HCT116 (cell line): ENCODE measurements around the gene NHERF1. TPM values are rescaled to one million over a fixed set of nuclear protein-coding genes. Genes with fewer than 3 reads are reported as not detected.

Source experiments
- ATAC-seq: fragments of 200-7000 bp; cut with Tn5 transposase; 2 replicates; pipeline ENCODE4 v1.9.1; 2020; ENCODE audit warnings: mild to moderate bottlenecking, moderate library complexity
- BruUV-seq: library from RNA; stranded (reverse); fragments of 400-500 nt; replicated peaks from 2 replicates; lab custom pipeline; 2021; lab: Mats Ljungman, UMichigan
- CTCF ChIA-PET: fragments of 300-600 bp; sonication (Branson Sonifier 250); formaldehyde crosslinking; loops from one replicate; lab custom pipeline; 2021; ENCODE audit warnings: antibody characterized with exemption; lab: Charles Lee
- POLR2A ChIA-PET: fragments of 300-600, 350-600 bp; sonication (Branson Sonifier 250); formaldehyde crosslinking; loops from one replicate; lab custom pipeline; 2021; ENCODE audit warnings: antibody characterized with exemption; lab: Charles Lee
- RAD21 ChIA-PET, 2 experiments: fragments of 300-600 bp; sonication (Branson Sonifier 250); formaldehyde crosslinking; loops; one replicate each; lab custom pipeline; 2023; ENCODE audit warnings: low total read pairs in 2 of 2; ENCODE audit not compliant: uncharacterized antibody in 2 of 2, unreplicated experiment in 2 of 2, low non-redundant PET in 1 of 2; lab: Charles Lee
- DNase-seq: peaks from one replicate; pipeline ENCODE4 v3.0.0-alpha.2; 2010; ENCODE audit warnings: low read depth, low spot score
- H2AFZ ChIP-seq: fragments of 200-600 bp; shearing (Covaris generic), sonication (generic); 2 replicates; pipeline ENCODE4 v1.6.1; 2017; ENCODE audit warnings: low read depth, mixed run types, mixed read lengths, antibody characterized with exemption, low read length; ENCODE audit not compliant: poor library complexity, severe bottlenecking
- H3K27ac ChIP-seq: 2 replicates; pipeline ENCODE4 v1.5.1; 2012; ENCODE audit warnings: low read depth, low read length
- H3K27me3 ChIP-seq: fragments of 200-600 bp; sonication (generic); 2 replicates; pipeline ENCODE4 v1.6.1; 2016; ENCODE audit warnings: mixed run types, low read length, mixed read lengths; ENCODE audit not compliant: insufficient read depth
- H3K36me3 ChIP-seq, 2 experiments: fragments of 200-500 bp in 1 of 2; fragments of 200-600 bp in 1 of 2; sonication (Bioruptor generic) in 1 of 2; sonication (generic) in 1 of 2; 2 replicates each; pipeline versions ENCODE4 v1.5.1 to v1.6.1; 2014 to 2016; ENCODE audit warnings: low read length in 2 of 2, inconsistent platforms in 1 of 2, mixed read lengths in 1 of 2, mixed run types in 1 of 2; ENCODE audit not compliant: insufficient read depth in 2 of 2, control insufficient read depth in 1 of 2
- H3K4me1 ChIP-seq, 2 experiments: fragments of 200-600 bp in 1 of 2; sonication (generic) in 1 of 2; 2 replicates each; pipeline versions ENCODE4 v1.5.1 to v1.6.1; 2012 to 2017; ENCODE audit warnings: low read length in 2 of 2, inconsistent platforms in 1 of 2, mild to moderate bottlenecking in 1 of 2, mixed read lengths in 1 of 2, mixed run types in 1 of 2, moderate library complexity in 1 of 2; ENCODE audit not compliant: insufficient read depth in 2 of 2, control insufficient read depth in 1 of 2
- H3K4me2 ChIP-seq: fragments of 200-600 bp; sonication (generic); 2 replicates; pipeline ENCODE4 v1.6.1; 2017; ENCODE audit warnings: mixed run types, low read length, mixed read lengths
- H3K4me3 ChIP-seq, 2 experiments: fragments of 200-600 bp in 1 of 2; sonication (generic) in 1 of 2; replicated peaks in 1 of 2; 2 replicates each; pipeline ENCODE4 v1.5.1; 2011 to 2016; ENCODE audit warnings: low read length in 2 of 2, control low read depth in 1 of 2, low read depth in 1 of 2, mild to moderate bottlenecking in 1 of 2, mixed read lengths in 1 of 2, mixed run types in 1 of 2
- H3K79me2 ChIP-seq: fragments of 200-600 bp; sonication (generic); 2 replicates; pipeline ENCODE4 v1.6.1; 2017; ENCODE audit warnings: mild to moderate bottlenecking, mixed run types, low read length, moderate library complexity, mixed read lengths; ENCODE audit not compliant: insufficient read depth
- H3K9ac ChIP-seq: fragments of 200-600 bp; sonication (generic); 2 replicates; pipeline ENCODE4 v1.6.1; 2016; ENCODE audit warnings: low read length, mixed read lengths
- H3K9me2 ChIP-seq: fragments of 200-600 bp; sonication (generic), shearing (Covaris generic); 2 replicates; pipeline ENCODE4 v1.6.1; 2017; ENCODE audit warnings: mixed run types, mild to moderate bottlenecking, moderate library complexity; ENCODE audit not compliant: insufficient read depth
- H3K9me3 ChIP-seq, 2 experiments: fragments of 200-500 bp in 1 of 2; fragments of 200-600 bp in 1 of 2; sonication (Bioruptor generic) in 1 of 2; sonication (generic) in 1 of 2; 2 replicates each; pipeline ENCODE4 v1.6.1; 2014 to 2017; ENCODE audit warnings: low read length in 2 of 2, mixed read lengths in 2 of 2, inconsistent platforms in 1 of 2, low read depth in 1 of 2, mild to moderate bottlenecking in 1 of 2, mixed run types in 1 of 2, moderate library complexity in 1 of 2; ENCODE audit not compliant: control insufficient read depth in 1 of 2, insufficient read depth in 1 of 2
- H4K20me1 ChIP-seq: fragments of 200-600 bp; sonication (generic), shearing (Covaris generic); 2 replicates; pipeline ENCODE4 v1.6.1; 2017; ENCODE audit warnings: mixed run types, mild to moderate bottlenecking, moderate library complexity; ENCODE audit not compliant: insufficient read depth
- CBX3 ChIP-seq: IDR thresholded peaks from 2 replicates; pipeline ENCODE4 v1.6.1; 2012; ENCODE audit warnings: low read depth
- CTCF ChIP-seq, 3 experiments: fragments of 200-600 bp in 1 of 3; sonication (generic) in 1 of 3; IDR thresholded peaks in 2 of 3; conservative IDR thresholded peaks in 1 of 3; 2 replicates each; pipeline ENCODE4 v1.5.1; 2012 to 2017; ENCODE audit warnings: low read depth in 2 of 3, low read length in 2 of 3, antibody characterized with exemption in 1 of 3, borderline replicate concordance in 1 of 3, control low read depth in 1 of 3, mild to moderate bottlenecking in 1 of 3, mixed read lengths in 1 of 3, mixed run types in 1 of 3, moderate library complexity in 1 of 3; ENCODE audit not compliant: insufficient read depth in 1 of 3
- EGR1 ChIP-seq: IDR thresholded peaks from 2 replicates; pipeline ENCODE4 v1.6.1; 2012; ENCODE audit warnings: low read depth
- ELF1 ChIP-seq: IDR thresholded peaks from 2 replicates; pipeline ENCODE4 v1.6.1; 2012; ENCODE audit warnings: low read depth, borderline replicate concordance
- EZH2 ChIP-seq: fragments of 200-600 bp; sonication (generic); IDR thresholded peaks from 2 replicates; pipeline ENCODE4 v1.6.1; 2017; ENCODE audit warnings: antibody characterized with exemption, mixed run types
- EZH2phosphoT487 ChIP-seq: fragments of 200-600 bp; IDR thresholded peaks from 2 replicates; pipeline ENCODE4 v1.6.1; 2018; ENCODE audit warnings: antibody characterized with exemption, borderline replicate concordance
- JUND ChIP-seq: IDR thresholded peaks from 2 replicates; pipeline ENCODE4 v1.6.1; 2012
- RAD21 ChIP-seq: IDR thresholded peaks from 2 replicates; pipeline ENCODE4 v1.6.1; 2012; ENCODE audit warnings: low read depth, mild to moderate bottlenecking
- SIN3A ChIP-seq: IDR thresholded peaks from 2 replicates; pipeline ENCODE4 v1.6.1; 2012; ENCODE audit warnings: low read depth
- SP1 ChIP-seq: IDR thresholded peaks from 2 replicates; pipeline ENCODE4 v1.6.1; 2012; ENCODE audit warnings: low read depth
- YY1 ChIP-seq: IDR thresholded peaks from 2 replicates; pipeline ENCODE4 v1.6.1; 2011; ENCODE audit warnings: low read length, low read depth, moderate library complexity, mild to moderate bottlenecking; ENCODE audit not compliant: insufficient replicate concordance; ENCODE audit errors: extremely low read depth
- ZBTB33 ChIP-seq: IDR thresholded peaks from 2 replicates; pipeline ENCODE4 v1.6.1; 2011; ENCODE audit warnings: mild to moderate bottlenecking, low read length, moderate library complexity; ENCODE audit not compliant: insufficient replicate concordance; ENCODE audit errors: extremely low read depth
- ZNF274 ChIP-seq: fragments of 200-500 bp; sonication (Bioruptor generic); IDR thresholded peaks from 2 replicates; pipeline ENCODE4 v1.6.1; 2014; ENCODE audit warnings: mild to moderate bottlenecking, low read depth, low read length, inconsistent platforms
- intact Hi-C: fragments of 100-400 bp; cut with micrococcal nuclease; formaldehyde crosslinking; loops from 2 replicates; pipeline ENCODE4 v1.10.0; 2022
- total RNA-seq: library from RNA; stranded (reverse); gene quantifications from one replicate; pipeline ENCODE4 v1.2.1, GENCODE V29; 2021; ENCODE audit not compliant: unreplicated experiment

Gene NHERF1
- total RNA-seq, 1 experiment from 2014 or later, result 129 TPM

- peak; percentile 52; the same call in 1 of the 2 replicates for ATAC-seq
- CTCF ChIA-PET, result no interaction called here
- intact Hi-C loops, result no loop called here
- POLR2A ChIA-PET, result no interaction called here
- Histone ChIP-seq H3K27me3 (no peaks in the 10 kb centered on the region), H3K4me3 (no peak overlapping the region), H4K20me1 (no peaks in the 10 kb centered on the region), H3K36me3 (no peaks in the 10 kb centered on the region), H2AFZ (no peak overlapping the region), H3K9ac (no peak overlapping the region), H3K4me2 (no peak overlapping the region), H3K4me1 (no peaks in the 10 kb centered on the region), H3K9me2 (no peaks in the 10 kb centered on the region)
- RAD21 ChIA-PET, result no interaction called here
- no peak for TF ChIP-seq ZNF274
- no peak for TF ChIP-seq ELF1
- no peak for TF ChIP-seq CBX3
- TF ChIP-seq SIN3A, result no peak
- no peak for TF ChIP-seq SP1
- peak; percentile 57 for TF ChIP-seq RAD21
- TF ChIP-seq YY1, result no peak
- TF ChIP-seq EGR1, result no peak
- no peak for TF ChIP-seq ZBTB33
- TF ChIP-seq EZH2phosphoT487, result no peak
- no peak for TF ChIP-seq EZH2
- peak; percentile 31 to 43 (median 32); a peak in 4 of 6 replicates for TF ChIP-seq CTCF (IDR thresholded peaks at IDR 0.05 in 2 of 3, conservative IDR thresholded peaks at IDR 0.05 in 1 of 3; ENCODE audit: borderline replicate concordance in 1 of 3, insufficient read depth in 1 of 3, low read depth in 2 of 3, low read length in 2 of 3)
- TF ChIP-seq JUND, result no peak
- TF ChIP-seq, all 23 proteins: peak for 2
- BruUV-seq, result no TSS peak
- no peak for DNase-seq
- Histone ChIP-seq H3K9me3 (no peaks in the 10 kb centered on the region), H3K79me2 (no peaks in the 10 kb centered on the region), H3K27ac (no peak overlapping the region)
Measured at GRCh38 chr17:74814453-74814852, 66.0 kb downstream of the NHERF1 start.
